RWPE2 (cell line): Measurements from ENCODE around the gene NOP9.

Experiments
- ATAC-seq: fragments of 200-7000 bp; cut with Tn5 transposase; 3 replicates; pipeline ENCODE4 v1.9.1; 2021; ENCODE audit warnings: low read depth
- DNase-seq: peaks from one replicate; pipeline ENCODE4 v3.0.0-alpha.2; 2020; ENCODE audit warnings: low spot score
- H3K27ac ChIP-seq: fragments of 450-650 bp; 2 replicates; pipeline ENCODE4 v1.5.1; 2017; ENCODE audit warnings: mild to moderate bottlenecking; ENCODE audit not compliant: poor library complexity, severe bottlenecking
- H3K27me3 ChIP-seq: fragments of 250-450 bp; sonication (Bioruptor Pico); 2 replicates; pipeline ENCODE4 v1.5.1; 2021; ENCODE audit warnings: mild to moderate bottlenecking, moderate library complexity; ENCODE audit not compliant: insufficient read depth, poor library complexity, severe bottlenecking
- H3K36me3 ChIP-seq: fragments of 250-450 bp; sonication (Bioruptor Pico); 2 replicates; pipeline ENCODE4 v1.5.1; 2020; ENCODE audit warnings: low read depth, mild to moderate bottlenecking, moderate library complexity
- H3K4me1 ChIP-seq: fragments of 250-450 bp; sonication (Bioruptor Pico); 2 replicates; pipeline ENCODE4 v1.5.1; 2021; ENCODE audit warnings: mild to moderate bottlenecking, moderate library complexity; ENCODE audit not compliant: insufficient read depth, poor library complexity, severe bottlenecking
- H3K4me3 ChIP-seq: fragments of 250-450 bp; sonication (Bioruptor Pico); 2 replicates; pipeline ENCODE4 v1.5.1; 2021; ENCODE audit warnings: mild to moderate bottlenecking, moderate library complexity; ENCODE audit not compliant: severe bottlenecking
- H3K9me3 ChIP-seq: fragments of 250-450 bp; sonication (Bioruptor Pico); 2 replicates; pipeline ENCODE4 v1.5.1; 2021; ENCODE audit warnings: mild to moderate bottlenecking, moderate library complexity; ENCODE audit not compliant: severe bottlenecking
- CTCF ChIP-seq: fragments of 450-650 bp; IDR thresholded peaks from one replicate; pipeline ENCODE4 v1.5.1; 2017; ENCODE audit warnings: mild to moderate bottlenecking, moderate library complexity; ENCODE audit not compliant: poor library complexity, severe bottlenecking

NOP9 gene

GRCh38 chr14:24317141-24317928, 17.7 kb downstream of the NOP9 start:
- no peaks in the 10 kb centered on the region for H3K36me3 ChIP-seq
- ATAC-seq, result peak; percentile 68
- no peak for DNase-seq
- H3K27ac ChIP-seq, result peak overlapping the region; percentile 1
- no peaks in the 10 kb centered on the region for H3K27me3 ChIP-seq
- peaks cover 20% of the 10 kb centered on the region for H3K4me1 ChIP-seq
- H3K9me3 ChIP-seq, result no peaks in the 10 kb centered on the region
- TF ChIP-seq CTCF, result no peak
- H3K4me3 ChIP-seq, result no peak overlapping the region

DNA sequence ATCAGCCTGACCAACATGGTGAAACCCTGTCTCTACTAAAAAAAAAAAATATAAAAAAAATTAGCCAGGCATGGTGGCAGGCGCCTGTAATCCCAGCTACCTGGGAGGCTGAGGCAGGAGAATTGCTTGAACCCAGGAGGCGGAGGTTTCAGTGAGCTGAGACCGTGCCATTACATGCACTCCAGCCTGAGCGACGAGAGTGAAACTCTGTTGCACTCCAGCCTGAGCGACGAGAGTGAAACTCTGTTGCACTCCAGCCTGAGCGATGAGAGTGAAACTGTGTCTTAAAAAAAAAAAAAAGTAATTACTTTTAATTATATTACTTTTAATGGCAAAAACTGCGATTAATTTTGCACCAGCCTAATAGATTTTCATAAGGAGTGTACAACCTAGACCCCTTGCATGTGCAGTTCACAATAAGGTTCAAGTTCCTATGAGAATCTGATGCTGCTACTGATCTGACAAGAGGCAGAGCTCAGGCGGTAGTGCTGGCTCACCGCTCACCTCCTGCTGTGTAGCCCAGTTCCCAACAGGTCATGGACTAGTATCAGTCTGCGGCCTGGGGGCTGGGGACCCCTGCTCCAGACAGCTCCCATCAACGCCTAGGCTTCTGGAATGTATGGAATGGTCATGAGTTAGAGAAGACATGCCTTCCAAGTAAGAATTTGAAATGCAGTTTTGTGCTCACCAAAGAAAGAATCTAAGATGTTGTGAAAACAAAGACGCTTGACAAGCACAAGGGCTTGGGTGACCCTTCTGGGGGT, 21.7 kb downstream of the NOP9 start:
- Histone ChIP-seq H3K36me3 (no peaks in the 10 kb centered on the region), H3K4me1 (peaks cover 10% of the 10 kb centered on the region), H3K9me3 (no peaks in the 10 kb centered on the region), H3K4me3 (no peak overlapping the region), H3K27ac (no peak overlapping the region), H3K27me3 (no peaks in the 10 kb centered on the region)
- no peak for DNase-seq
- no peak for ATAC-seq
- no peak for TF ChIP-seq CTCF

DNA sequence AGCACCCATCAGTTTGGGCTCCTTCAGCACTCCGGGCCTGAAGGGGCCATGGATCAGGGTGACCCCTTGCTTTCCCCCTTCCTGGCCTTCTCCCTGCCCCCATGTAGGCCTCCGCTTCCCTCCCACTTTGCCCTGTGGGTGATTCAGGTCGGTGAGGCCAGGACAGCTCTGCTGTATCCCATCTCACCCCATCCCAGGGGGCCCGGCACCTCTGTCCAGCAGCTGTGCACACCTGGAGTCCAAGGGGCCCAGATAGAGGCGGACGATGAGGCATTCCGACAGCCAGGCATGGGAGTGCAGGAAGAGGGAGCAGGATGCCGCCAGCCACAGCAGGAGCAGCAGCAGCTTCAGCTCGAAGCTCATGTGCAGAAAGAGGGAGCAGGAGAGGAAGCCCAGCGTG, 23.0 kb downstream of the NOP9 start:
- no peak overlapping the region for H3K27ac ChIP-seq
- peaks cover under 1% of the 10 kb centered on the region for H3K4me1 ChIP-seq
- H3K27me3 ChIP-seq, result no peaks in the 10 kb centered on the region
- no peaks in the 10 kb centered on the region for H3K36me3 ChIP-seq
- no peaks in the 10 kb centered on the region for H3K9me3 ChIP-seq
- no peak for TF ChIP-seq CTCF
- no peak overlapping the region for H3K4me3 ChIP-seq
- no peak for ATAC-seq
- DNase-seq, result no peak

GRCh38 chr14:24323341-24323740, 23.7 kb downstream of the NOP9 start:
- DNase-seq, result no peak
- ATAC-seq, result no peak
- no peaks in the 10 kb centered on the region for H3K9me3 ChIP-seq
- no peaks in the 10 kb centered on the region for H3K27me3 ChIP-seq
- H3K27ac ChIP-seq, result no peak overlapping the region
- H3K4me1 ChIP-seq, result no peaks in the 10 kb centered on the region
- no peak overlapping the region for H3K4me3 ChIP-seq
- TF ChIP-seq CTCF, result no peak
- H3K36me3 ChIP-seq, result no peaks in the 10 kb centered on the region
